HepG2 (cell line): Measurements from ENCODE around the gene LILRB2.

Experiments
- BHLHE40 ChIP-seq: IDR thresholded peaks from 2 replicates; pipeline ENCODE4 v1.6.1; 2011; ENCODE audit warnings: low read length, improper control_type of control experiment
- ZBTB34 ChIP-seq: sonication (generic); formaldehyde crosslinking; IDR thresholded peaks from 2 replicates; pipeline ENCODE4 v1.8.0; 2022; ENCODE audit warnings: mild to moderate bottlenecking, missing genetic modification reagents

DNA sequence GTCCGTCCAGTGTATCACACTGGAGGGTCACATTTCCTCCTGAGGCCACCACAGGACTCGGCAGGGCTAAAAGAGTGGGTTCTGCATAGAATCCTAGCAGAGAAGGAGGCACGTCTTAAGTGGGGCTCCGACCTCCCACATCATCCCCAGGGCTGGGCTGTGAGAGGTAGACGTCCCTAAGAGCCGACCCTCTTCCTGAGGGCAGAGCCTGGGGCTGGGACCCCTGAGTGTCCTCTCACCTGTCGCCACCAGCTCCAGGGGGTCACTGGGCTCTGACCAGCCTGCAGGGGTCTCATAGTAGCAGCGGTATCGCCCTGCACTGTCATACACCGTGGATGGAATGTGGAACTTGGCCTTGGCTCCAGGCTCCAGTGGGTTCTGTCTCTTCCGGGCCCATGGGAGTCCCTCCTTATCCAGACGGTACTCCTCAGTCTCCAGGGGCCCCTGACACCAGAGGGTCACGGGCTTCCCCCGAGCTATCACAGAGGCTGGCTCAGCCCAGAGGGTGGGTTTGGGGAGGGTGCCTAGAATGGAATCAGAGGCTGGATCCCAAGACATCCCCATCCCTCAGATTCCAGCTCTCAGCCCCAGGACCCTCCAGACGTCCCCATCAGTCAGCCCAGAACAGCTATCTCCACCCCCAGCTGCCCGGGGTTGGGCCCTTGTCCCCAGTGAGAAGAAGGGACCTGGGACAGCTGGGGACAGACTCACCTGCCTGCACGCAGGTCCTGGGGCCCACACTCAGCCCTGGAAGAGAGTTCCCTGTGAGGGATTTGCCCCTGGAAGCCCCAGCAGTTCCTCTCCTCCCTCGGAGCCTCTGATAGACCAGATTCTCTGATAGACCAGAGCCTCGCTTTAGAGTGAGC is 24.4 kb downstream of the LILRB2 start:
- no peak for TF ChIP-seq ZBTB34 (CRISPR knock-in tag)
- no peak for TF ChIP-seq BHLHE40
